Measurements from ENCODE around the gene DPYD.

DPYD gene

DNA sequence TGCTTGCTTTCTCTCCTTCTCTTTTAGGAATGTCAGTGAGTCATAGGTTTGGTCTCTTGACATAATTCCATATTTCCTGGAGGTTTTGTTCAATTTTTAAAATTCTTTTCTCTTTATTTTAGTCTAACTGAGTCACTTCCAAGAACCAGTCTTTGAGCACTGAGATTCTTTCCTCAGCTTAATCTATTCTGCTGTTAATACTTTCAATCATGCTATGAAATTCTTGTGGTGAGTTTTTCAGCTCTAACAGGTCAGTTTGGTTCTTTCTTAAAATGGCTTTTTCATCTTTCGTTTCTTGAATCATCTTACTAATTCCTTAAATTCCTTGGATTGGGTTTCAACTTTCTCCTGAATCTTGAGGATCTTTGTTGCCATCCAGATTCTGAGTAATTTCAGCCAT, 878.3 kb downstream of the DPYD start:
- no peak for DNase-seq
- TF ChIP-seq POLR2A (IDR thresholded peaks at IDR 0.05; ENCODE audit: low read length) (no peak), GATA1 (IDR thresholded peaks at IDR 0.05; ENCODE audit: low read depth, low read length) (no peak)

DNA sequence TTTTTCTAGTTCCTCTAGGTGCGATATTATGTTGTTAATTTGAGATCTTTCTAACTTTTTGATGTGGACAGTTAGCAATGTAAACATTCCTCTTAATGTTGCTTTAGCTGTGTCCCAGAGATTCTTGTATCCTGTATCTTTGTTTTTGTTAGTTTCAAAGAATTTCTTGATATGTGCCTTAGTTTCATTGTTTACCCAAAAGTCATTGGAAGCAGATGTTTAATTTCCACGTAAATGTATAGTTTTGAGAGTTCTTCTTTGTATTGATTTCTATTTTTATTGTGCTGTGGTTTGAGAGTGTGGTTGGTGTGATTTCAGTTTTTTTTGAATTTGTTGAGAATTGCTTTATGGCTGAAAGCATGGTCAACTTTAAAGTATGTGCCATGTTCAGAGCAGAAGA, 879.8 kb downstream of the DPYD start:
- DNase-seq, result no peak

DNA sequence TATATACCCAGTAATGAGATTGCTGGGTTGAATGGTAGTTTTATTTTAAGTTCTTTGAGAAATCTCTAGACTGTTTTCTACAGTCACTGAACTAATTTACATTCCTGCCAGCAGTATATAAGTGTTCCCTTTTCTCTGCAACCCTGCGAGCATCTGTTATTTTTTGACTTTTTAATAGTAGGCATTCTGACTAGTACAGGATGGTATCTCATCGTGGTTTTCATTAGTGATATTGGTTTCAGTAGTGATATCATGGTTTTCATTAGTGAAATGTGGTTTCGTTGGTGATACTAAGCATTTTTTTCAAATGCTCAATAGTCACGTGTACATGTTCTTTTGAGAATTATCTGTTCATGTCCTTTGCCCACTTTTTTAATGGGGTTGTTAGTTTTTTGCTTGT, 882.4 kb downstream of the DPYD start:
- TF ChIP-seq POLR2A (IDR thresholded peaks at IDR 0.05; ENCODE audit: low read length), result no peak
- no peak for TF ChIP-seq GATA1 (IDR thresholded peaks at IDR 0.05; ENCODE audit: low read depth, low read length)
- no peak for DNase-seq

More for the DNA sequence above, 879.8 kb downstream of the DPYD start:
- TF ChIP-seq POLR2A (IDR thresholded peaks at IDR 0.05; ENCODE audit: low read length), result no peak
- no peak for TF ChIP-seq GATA1 (IDR thresholded peaks at IDR 0.05; ENCODE audit: low read depth, low read length)

DNA sequence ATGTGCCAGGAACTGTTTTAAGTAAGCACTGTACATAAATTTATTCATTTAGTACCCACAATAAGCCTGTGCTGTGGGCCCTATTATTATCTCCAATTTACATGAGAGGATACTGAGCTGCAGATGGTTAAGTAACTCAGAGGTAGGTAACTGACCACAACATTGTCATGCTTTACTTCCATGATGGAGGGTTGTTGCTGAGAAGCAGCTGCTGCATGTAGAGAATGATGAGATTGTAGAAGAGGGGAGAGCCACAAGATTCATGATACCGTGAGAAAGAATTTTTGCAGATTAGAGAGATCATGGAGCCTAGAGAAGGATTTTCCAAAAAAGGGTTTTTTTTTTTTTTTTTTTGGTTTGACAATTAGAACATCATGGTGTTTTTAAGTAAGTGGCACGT, 886.2 kb downstream of the DPYD start:
- no peak for TF ChIP-seq GATA1 (IDR thresholded peaks at IDR 0.05; ENCODE audit: low read depth, low read length)
- no peak for TF ChIP-seq POLR2A (IDR thresholded peaks at IDR 0.05; ENCODE audit: low read length)

DNA sequence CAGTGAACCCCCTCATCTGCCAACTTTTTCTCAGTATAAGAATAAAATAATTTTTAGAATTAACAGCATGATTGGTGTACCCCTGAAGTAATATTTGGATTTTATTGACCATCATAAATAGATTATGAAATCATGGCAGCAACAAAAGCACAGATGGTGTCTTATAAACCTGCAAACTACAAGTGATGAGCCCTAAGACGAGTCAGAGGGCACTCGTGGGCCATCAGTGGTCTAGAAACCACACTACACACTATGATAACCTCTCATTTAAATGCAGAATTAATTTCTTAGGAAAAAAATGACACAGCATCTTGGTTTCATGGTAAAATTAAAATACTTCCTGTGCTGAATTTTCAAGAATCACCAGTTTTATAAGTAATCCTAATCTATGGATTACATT, 886.9 kb downstream of the DPYD start:
- DNase-seq, result no peak
- TF ChIP-seq GATA1 (IDR thresholded peaks at IDR 0.05; ENCODE audit: low read depth, low read length) (no peak), POLR2A (IDR thresholded peaks at IDR 0.05; ENCODE audit: low read length) (no peak)

More for the DNA sequence above, 886.2 kb downstream of the DPYD start:
- no peak for DNase-seq
